ENCODE measurements around the gene ETS1. TPM values are rescaled to one million over a fixed set of nuclear protein-coding genes. Genes with fewer than 3 reads are reported as not detected.

The ETS1 gene
- total and polyA plus RNA-seq, 4 donors: 20.7 to 154 (median 78.7) TPM

DNA sequence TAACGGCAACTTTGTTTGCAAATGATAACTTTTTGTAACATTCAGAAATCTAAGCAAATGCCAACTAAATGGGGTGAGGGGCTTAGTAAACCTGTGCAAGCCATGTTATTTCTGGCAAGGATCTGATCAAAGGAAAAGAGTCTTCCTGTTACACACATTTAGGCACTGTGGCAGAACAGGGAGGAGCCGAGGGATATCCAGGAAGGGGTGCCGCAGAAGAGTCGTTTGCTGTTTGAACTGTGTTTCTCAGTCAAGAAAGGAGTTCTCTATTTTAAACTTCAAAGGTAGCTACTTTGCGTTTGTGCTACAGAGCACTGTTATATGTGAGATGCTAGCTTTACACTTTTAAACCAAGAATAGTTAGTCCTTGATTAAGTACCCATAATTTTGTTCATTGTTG, 175.5 kb downstream of the ETS1 start:
- WGBS, 2 donors: 60 to 76% methylated on average over 5 of the region's 5 CpGs
- H3K36me3 ChIP-seq (ENCODE audit: control insufficient read depth in 4 of 4, insufficient read depth in 4 of 4, low read length in 4 of 4): no peaks in the 10 kb centered on the region
- ATAC-seq (ENCODE audit: insufficient read depth, low FRiP score) (no peak), DNase-seq (no peak)
- no peaks in the 10 kb centered on the region for H3K9me3 ChIP-seq (ENCODE audit: control insufficient read depth in 4 of 4, insufficient read depth in 3 of 4, low read length in 3 of 4)
- TF ChIP-seq, protein P1, sequence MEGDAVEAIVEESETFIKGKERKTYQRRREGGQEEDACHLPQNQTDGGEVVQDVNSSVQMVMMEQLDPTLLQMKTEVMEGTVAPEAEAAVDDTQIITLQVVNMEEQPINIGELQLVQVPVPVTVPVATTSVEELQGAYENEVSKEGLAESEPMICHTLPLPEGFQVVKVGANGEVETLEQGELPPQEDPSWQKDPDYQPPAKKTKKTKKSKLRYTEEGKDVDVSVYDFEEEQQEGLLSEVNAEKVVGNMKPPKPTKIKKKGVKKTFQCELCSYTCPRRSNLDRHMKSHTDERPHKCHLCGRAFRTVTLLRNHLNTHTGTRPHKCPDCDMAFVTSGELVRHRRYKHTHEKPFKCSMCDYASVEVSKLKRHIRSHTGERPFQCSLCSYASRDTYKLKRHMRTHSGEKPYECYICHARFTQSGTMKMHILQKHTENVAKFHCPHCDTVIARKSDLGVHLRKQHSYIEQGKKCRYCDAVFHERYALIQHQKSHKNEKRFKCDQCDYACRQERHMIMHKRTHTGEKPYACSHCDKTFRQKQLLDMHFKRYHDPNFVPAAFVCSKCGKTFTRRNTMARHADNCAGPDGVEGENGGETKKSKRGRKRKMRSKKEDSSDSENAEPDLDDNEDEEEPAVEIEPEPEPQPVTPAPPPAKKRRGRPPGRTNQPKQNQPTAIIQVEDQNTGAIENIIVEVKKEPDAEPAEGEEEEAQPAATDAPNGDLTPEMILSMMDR (IDR thresholded peaks at IDR 0.05; ENCODE audit: control extremely low read depth, extremely low read depth): no peak
- H3K4me1 ChIP-seq (ENCODE audit: control insufficient read depth in 5 of 5, insufficient read depth in 5 of 5, low read length in 5 of 5): peaks cover 0 to 30% (median 2%) of the 10 kb centered on the region in 5 donors
- no peak overlapping the region for H3K27ac ChIP-seq (ENCODE audit: low read depth in 1 of 2, low read length in 1 of 2)
- no peak overlapping the region for H3K4me3 ChIP-seq
- no peak overlapping the region for H3K9ac ChIP-seq (ENCODE audit: insufficient read depth in 1 of 2, low read length in 2 of 2)
- H3K27me3 ChIP-seq (ENCODE audit: control insufficient read depth in 3 of 3, insufficient read depth in 3 of 3, low read length in 2 of 3): no peaks in the 10 kb centered on the region

DNA sequence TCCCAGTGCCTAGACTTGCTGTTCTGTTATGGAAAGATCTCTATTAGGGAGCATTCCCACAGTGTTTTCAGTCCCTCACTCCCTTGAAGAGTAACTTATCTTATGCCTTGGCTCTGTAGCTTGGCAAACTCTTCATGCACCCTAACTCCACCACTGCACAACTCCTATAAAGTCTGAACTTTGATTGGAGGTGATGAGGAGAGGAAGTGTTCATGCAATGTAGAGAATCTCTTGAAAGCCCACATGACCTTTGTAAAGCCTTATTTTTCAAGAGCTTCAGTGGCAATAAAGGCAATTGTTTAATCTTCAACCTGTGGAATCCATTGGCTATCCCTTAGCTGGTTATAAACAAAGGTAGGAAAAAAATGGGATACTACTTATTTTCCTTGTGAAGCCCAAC, 176.2 kb downstream of the ETS1 start:
- H3K27ac ChIP-seq (ENCODE audit: low read depth in 1 of 2, low read length in 1 of 2): no peak overlapping the region
- no peak for ATAC-seq (ENCODE audit: insufficient read depth, low FRiP score)
- peaks cover 0 to 36% (median 5%) of the 10 kb centered on the region in 5 donors for H3K4me1 ChIP-seq (ENCODE audit: control insufficient read depth in 5 of 5, insufficient read depth in 5 of 5, low read length in 5 of 5)
- no peak overlapping the region for H3K9ac ChIP-seq (ENCODE audit: insufficient read depth in 1 of 2, low read length in 2 of 2)
- TF ChIP-seq, protein P1 (IDR thresholded peaks at IDR 0.05; ENCODE audit: control extremely low read depth, extremely low read depth): no peak
- DNase-seq: no peak
- H3K36me3 ChIP-seq (ENCODE audit: control insufficient read depth in 4 of 4, insufficient read depth in 4 of 4, low read length in 4 of 4): no peaks in the 10 kb centered on the region
- no peaks in the 10 kb centered on the region for H3K9me3 ChIP-seq (ENCODE audit: control insufficient read depth in 4 of 4, insufficient read depth in 3 of 4, low read length in 3 of 4)
- H3K4me3 ChIP-seq: no peak overlapping the region
- no peaks in the 10 kb centered on the region for H3K27me3 ChIP-seq (ENCODE audit: control insufficient read depth in 3 of 3, insufficient read depth in 3 of 3, low read length in 2 of 3)

DNA sequence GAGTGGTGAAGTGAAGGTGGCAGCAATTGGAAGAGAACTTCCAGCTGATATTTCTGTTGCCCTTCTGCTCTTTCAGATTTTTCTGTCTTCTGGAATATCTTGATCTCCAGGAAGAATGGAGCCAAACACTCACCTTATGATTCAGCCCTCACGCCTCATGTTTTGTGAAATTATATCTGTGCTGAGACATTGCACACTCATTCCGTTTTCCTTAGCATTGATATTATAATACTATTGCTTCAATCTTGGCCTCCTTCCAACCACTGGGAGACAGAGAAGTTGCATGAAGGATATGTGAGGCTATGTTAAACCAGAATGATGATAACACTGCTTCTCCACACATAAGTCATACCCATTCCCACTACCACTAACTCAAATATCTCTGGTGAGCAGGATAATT, 177.9 kb downstream of the ETS1 start:
- TF ChIP-seq, protein P1 (IDR thresholded peaks at IDR 0.05; ENCODE audit: control extremely low read depth, extremely low read depth): no peak
- 58 to 61% methylated on average over 2 of the region's 2 CpGs for WGBS, 2 donors
- H3K27ac ChIP-seq (ENCODE audit: low read depth in 1 of 2, low read length in 1 of 2): no peak overlapping the region
- no peak overlapping the region for H3K9ac ChIP-seq (ENCODE audit: insufficient read depth in 1 of 2, low read length in 2 of 2)
- no peaks in the 10 kb centered on the region for H3K36me3 ChIP-seq (ENCODE audit: control insufficient read depth in 4 of 4, insufficient read depth in 4 of 4, low read length in 4 of 4)
- ATAC-seq (ENCODE audit: insufficient read depth, low FRiP score) (no peak), DNase-seq (peak in 2 of 3 donors; percentile 49 to 52)
- H3K4me1 ChIP-seq (ENCODE audit: control insufficient read depth in 5 of 5, insufficient read depth in 5 of 5, low read length in 5 of 5): peaks cover 0 to 50% (median 9%) of the 10 kb centered on the region in 5 donors
- no peak overlapping the region for H3K4me3 ChIP-seq
- no peaks in the 10 kb centered on the region for H3K9me3 ChIP-seq (ENCODE audit: control insufficient read depth in 4 of 4, insufficient read depth in 3 of 4, low read length in 3 of 4)
- no peaks in the 10 kb centered on the region for H3K27me3 ChIP-seq (ENCODE audit: control insufficient read depth in 3 of 3, insufficient read depth in 3 of 3, low read length in 2 of 3)

Small RNA genes within 50 kb of the gene (small RNA-seq; reads per million reads assigned to genes)
- gene MIR6090 (ENCODE audit: low replicate concordance): 0.06 reads per million

Other genes starting within 250 kb of the ETS1 start
- gene FLI1, start 106.5 kb upstream of the ETS1 start, total RNA-seq: 10 to 100 TPM; 41.6 to 59.2 TPM
- 10 to 100 TPM; 19.4 to 26.4 TPM for gene FLI1, start 106.5 kb upstream of the ETS1 start, polyA plus RNA-seq

Measured in lung (tissue), 13 donors.